Breast epithelium (tissue), 3 donors: ENCODE measurements around the gene STIL.

Experiments used
- CTCF ChIP-seq, 3 donors: fragments of 450-650 bp; IDR thresholded peaks; one replicate each; pipeline ENCODE4 v1.5.1; 2016 to 2017; ENCODE audit warnings: antibody characterized with exemption in 3 of 3, mild to moderate bottlenecking in 3 of 3, moderate library complexity in 3 of 3
- POLR2A ChIP-seq: fragments of 450-650 bp; IDR thresholded peaks from one replicate; pipeline ENCODE4 v1.6.1; 2016; ENCODE audit warnings: antibody characterized with exemption, mild to moderate bottlenecking, moderate library complexity

- TF ChIP-seq CTCF (IDR thresholded peaks at IDR 0.05) (no peak), POLR2A (no peak)
Measured at GRCh38 chr1:47222476-47222875, 91.5 kb downstream of the STIL start.
